Activated T-helper 1 cell treated with anti-CD3 and anti-CD28 coated beads, Interleukin-12 subunit alpha, Interleukin-12 subunit beta, Interleukin-2, Interleukin-4 antibody, amounts not matched to agents 30 ng/mL and 10 ng/mL and 1 ng/mL, durations not matched to agents 14 hours and 24 hours and 36 hours (primary cell): Measurements from ENCODE around the gene HAPLN3. TPM values are rescaled to one million over a fixed set of nuclear protein-coding genes. Genes with fewer than 3 reads are reported as not detected.
A peak's percentile ranks its signal among the peaks of the same experiment; 100 is the strongest.

Experiments
- DNase-seq: peaks from one replicate; pipeline ENCODE4 v3.0.0; 2021; ENCODE audit warnings: low spot score
- H3K27ac Mint-ChIP-seq: one replicate; pipeline ENCODE4 v1.8.0; 2021; ENCODE audit warnings: mild to moderate bottlenecking, mixed read lengths
- H3K27me3 Mint-ChIP-seq: one replicate; pipeline ENCODE4 v1.8.0; 2022; ENCODE audit warnings: mild to moderate bottlenecking, moderate library complexity, mixed read lengths; ENCODE audit not compliant: insufficient read depth
- H3K36me3 Mint-ChIP-seq: one replicate; pipeline ENCODE4 v1.8.0; 2021; ENCODE audit warnings: low read depth, mixed read lengths
- H3K4me1 Mint-ChIP-seq: one replicate; pipeline ENCODE4 v1.8.0; 2021; ENCODE audit warnings: low read depth, mixed read lengths
- H3K4me3 Mint-ChIP-seq: one replicate; pipeline ENCODE4 v1.8.0; 2021; ENCODE audit warnings: mild to moderate bottlenecking, moderate library complexity, mixed read lengths
- H3K9me3 Mint-ChIP-seq: one replicate; pipeline ENCODE4 v1.8.0; 2021; ENCODE audit warnings: mixed read lengths
- intact Hi-C: fragments of 100-400 bp; cut with micrococcal nuclease; formaldehyde crosslinking; loops from one replicate; pipeline ENCODE4 v1.15.1; 2024
- total RNA-seq: library from RNA; stranded (reverse); gene quantifications from 2 replicates; pipeline ENCODE4 v1.2.3, GENCODE V29; 2022

Gene HAPLN3
- total RNA-seq, 1 donor from 2014 or later = 85.8 TPM

DNA sequence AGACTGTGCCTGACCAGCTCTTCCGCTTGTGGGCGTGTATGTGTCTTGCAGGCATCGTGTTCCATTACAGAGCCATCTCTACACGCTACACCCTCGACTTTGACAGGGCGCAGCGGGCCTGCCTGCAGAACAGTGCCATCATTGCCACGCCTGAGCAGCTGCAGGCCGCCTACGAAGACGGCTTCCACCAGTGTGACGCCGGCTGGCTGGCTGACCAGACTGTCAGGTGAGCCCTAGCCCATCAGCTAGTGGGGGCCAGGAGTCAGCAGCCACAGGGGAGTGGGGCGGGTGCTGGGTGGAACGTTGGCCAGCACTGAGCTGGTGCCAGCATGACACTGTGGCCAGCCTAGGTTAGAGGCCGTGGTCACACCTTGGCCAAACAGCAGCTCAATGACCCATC lies 55.4 kb downstream of the HAPLN3 start:
- peaks cover 2% of the 10 kb centered on the region for H3K27me3 Mint-ChIP-seq
- H3K4me3 Mint-ChIP-seq = no peak overlapping the region
- intact Hi-C loops = no loop called here
- H3K36me3 Mint-ChIP-seq = no peaks in the 10 kb centered on the region
- DNase-seq = no peak
- no peaks in the 10 kb centered on the region for H3K9me3 Mint-ChIP-seq
- H3K4me1 Mint-ChIP-seq = peaks cover 6% of the 10 kb centered on the region
- no peak overlapping the region for H3K27ac Mint-ChIP-seq

DNA sequence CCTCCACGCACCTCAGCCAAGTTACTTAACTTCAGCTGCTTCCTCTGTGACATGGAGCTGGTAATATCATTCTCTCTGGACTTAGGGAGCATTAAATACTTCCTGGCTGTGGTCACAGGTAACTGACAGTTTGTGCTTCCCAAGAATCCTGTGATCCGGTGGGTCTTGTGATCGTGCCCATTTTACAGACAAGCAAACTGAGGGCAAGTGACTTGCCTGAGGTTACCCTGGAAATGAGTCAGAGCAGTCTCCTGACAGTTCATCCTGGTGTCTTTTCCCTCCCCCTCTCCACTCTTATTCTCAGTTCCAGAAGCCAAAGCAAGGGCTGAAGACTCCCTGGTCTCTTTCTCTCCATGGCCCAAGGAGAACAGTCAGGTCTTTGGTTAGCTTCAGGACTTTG lies 56.2 kb downstream of the HAPLN3 start:
- intact Hi-C loops = no loop called here
- no peak overlapping the region for H3K4me3 Mint-ChIP-seq
- no peak for DNase-seq
- no peaks in the 10 kb centered on the region for H3K9me3 Mint-ChIP-seq
- H3K4me1 Mint-ChIP-seq = peaks cover 5% of the 10 kb centered on the region
- no peaks in the 10 kb centered on the region for H3K36me3 Mint-ChIP-seq
- H3K27ac Mint-ChIP-seq = no peak overlapping the region
- peaks cover 2% of the 10 kb centered on the region for H3K27me3 Mint-ChIP-seq

DNA sequence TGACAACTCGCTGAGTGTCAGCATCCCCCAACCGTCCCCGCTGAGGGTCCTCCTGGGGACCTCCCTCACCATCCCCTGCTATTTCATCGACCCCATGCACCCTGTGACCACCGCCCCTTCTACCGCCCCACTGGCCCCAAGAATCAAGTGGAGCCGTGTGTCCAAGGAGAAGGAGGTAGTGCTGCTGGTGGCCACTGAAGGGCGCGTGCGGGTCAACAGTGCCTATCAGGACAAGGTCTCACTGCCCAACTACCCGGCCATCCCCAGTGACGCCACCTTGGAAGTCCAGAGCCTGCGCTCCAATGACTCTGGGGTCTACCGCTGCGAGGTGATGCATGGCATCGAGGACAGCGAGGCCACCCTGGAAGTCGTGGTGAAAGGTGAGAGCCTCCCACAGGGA lies 56.7 kb downstream of the HAPLN3 start:
- Mint-ChIP-seq H3K4me1 (peaks cover 8% of the 10 kb centered on the region), H3K9me3 (no peaks in the 10 kb centered on the region), H3K36me3 (no peaks in the 10 kb centered on the region), H3K27ac (no peak overlapping the region), H3K27me3 (peaks cover 2% of the 10 kb centered on the region), H3K4me3 (no peak overlapping the region)
- intact Hi-C loops = no loop called here
- DNase-seq = no peak

DNA sequence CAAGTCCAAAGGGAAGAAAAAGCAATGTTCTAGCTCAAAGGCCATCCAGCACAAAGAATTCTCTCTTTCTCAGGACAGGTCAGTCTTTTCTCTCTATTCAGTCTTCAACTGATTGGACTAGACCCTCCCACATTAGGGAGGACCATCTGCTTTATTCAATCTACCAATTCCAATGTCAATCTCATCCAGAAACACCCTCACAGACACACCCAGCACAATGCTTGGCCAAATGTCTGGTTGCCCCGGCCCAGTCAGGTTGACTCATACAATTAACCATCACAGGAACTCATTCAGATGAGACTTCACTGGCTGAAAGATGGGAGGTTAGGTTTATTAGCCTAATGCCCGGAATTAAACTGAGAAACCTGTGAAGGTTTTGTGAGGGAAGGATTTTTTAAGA lies 59.7 kb downstream of the HAPLN3 start:
- H3K36me3 Mint-ChIP-seq = no peaks in the 10 kb centered on the region
- H3K27me3 Mint-ChIP-seq = peaks cover 3% of the 10 kb centered on the region
- no peak for DNase-seq
- intact Hi-C loops = no loop called here
- no peaks in the 10 kb centered on the region for H3K9me3 Mint-ChIP-seq
- no peak overlapping the region for H3K4me3 Mint-ChIP-seq
- peaks cover 8% of the 10 kb centered on the region for H3K4me1 Mint-ChIP-seq
- H3K27ac Mint-ChIP-seq = no peak overlapping the region

DNA sequence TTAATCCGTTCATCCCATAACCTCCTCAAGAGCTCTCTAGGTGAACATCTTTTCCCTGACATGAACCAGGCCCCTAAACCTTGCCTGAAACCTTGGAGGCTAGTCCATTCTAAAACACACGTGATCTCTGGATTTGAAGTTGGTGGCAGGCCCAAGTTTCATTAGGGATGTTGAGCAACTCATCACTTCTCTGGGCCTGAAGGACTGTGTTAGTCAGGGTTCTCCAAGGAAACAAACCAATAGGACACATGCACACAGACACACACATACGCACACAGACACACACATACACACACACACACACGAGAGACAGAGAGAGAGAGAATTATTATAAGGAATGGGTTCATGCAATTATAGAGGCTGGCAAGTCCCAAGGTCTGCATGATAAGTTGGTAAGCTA lies 60.2 kb downstream of the HAPLN3 start:
- Mint-ChIP-seq H3K27me3 (peaks cover 2% of the 10 kb centered on the region), H3K4me1 (peaks cover 8% of the 10 kb centered on the region), H3K4me3 (no peak overlapping the region), H3K9me3 (no peaks in the 10 kb centered on the region), H3K27ac (no peak overlapping the region), H3K36me3 (no peaks in the 10 kb centered on the region)
- no peak for DNase-seq
- intact Hi-C loops = no loop called here

DNA sequence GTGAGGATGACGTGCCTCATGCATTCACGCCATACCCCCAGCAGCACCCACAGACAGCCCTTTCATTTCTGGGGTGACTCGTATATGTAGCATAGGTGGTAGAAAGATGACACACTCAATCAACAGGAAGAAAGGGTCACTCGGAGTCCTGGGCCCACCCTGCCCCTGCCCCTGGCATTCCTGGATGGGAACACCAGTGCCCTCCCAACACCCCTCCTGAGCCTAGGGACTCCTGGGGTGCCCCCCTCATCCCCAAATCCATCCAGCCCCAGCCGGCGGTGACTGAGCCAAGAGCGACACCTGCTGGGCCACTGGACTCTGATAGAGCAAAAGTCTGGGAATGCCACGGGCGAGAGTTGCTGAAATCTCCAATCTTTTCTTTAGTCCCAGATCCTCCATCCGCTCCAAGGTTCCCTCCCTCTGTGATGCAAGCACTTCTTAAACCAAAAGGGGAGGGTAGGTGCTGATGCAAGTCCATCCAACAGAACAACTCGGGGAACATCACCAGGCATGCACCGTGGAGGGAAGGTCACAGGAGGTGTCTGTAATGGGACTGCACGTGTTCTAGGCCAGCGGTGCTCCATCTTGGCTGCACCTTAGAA lies 61.0 kb downstream of the HAPLN3 start:
- H3K36me3 Mint-ChIP-seq = no peaks in the 10 kb centered on the region
- H3K27ac Mint-ChIP-seq = peak overlapping the region; percentile 18
- no peak for DNase-seq
- H3K9me3 Mint-ChIP-seq = no peaks in the 10 kb centered on the region
- intact Hi-C loops = loop anchor here (5.0 kb wide), 1 partner anchor 212 kb away; the partner anchor contains the start of gene AEN
- H3K4me1 Mint-ChIP-seq = peaks cover 8% of the 10 kb centered on the region
- peaks cover 2% of the 10 kb centered on the region for H3K27me3 Mint-ChIP-seq
- no peak overlapping the region for H3K4me3 Mint-ChIP-seq

DNA sequence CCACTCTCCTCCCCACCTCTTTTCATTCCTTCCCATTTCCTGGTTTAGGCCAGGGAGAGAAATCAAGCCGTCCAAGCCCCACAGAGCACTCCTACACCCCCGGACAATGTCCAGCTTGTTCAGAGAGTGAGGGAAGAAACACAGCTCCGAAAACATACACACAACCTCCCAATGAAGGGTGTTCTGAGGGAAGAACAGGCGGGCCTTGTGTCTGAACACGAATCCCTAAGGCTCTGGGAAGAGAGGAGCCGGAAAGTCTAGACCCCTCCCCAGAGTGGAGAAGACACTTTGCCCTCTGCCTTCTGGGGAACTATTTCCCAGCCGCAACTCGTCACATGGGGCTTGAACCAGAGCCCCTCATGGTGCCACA lies 61.6 kb downstream of the HAPLN3 start:
- peaks cover 2% of the 10 kb centered on the region for H3K27me3 Mint-ChIP-seq
- no peaks in the 10 kb centered on the region for H3K36me3 Mint-ChIP-seq
- no peak for DNase-seq
- intact Hi-C loops = loop anchor here (5.0 kb wide), 1 partner anchor 211 kb away; the partner anchor contains the start of gene AEN
- H3K4me3 Mint-ChIP-seq = no peak overlapping the region
- peaks cover 8% of the 10 kb centered on the region for H3K4me1 Mint-ChIP-seq
- no peak overlapping the region for H3K27ac Mint-ChIP-seq
- no peaks in the 10 kb centered on the region for H3K9me3 Mint-ChIP-seq

DNA sequence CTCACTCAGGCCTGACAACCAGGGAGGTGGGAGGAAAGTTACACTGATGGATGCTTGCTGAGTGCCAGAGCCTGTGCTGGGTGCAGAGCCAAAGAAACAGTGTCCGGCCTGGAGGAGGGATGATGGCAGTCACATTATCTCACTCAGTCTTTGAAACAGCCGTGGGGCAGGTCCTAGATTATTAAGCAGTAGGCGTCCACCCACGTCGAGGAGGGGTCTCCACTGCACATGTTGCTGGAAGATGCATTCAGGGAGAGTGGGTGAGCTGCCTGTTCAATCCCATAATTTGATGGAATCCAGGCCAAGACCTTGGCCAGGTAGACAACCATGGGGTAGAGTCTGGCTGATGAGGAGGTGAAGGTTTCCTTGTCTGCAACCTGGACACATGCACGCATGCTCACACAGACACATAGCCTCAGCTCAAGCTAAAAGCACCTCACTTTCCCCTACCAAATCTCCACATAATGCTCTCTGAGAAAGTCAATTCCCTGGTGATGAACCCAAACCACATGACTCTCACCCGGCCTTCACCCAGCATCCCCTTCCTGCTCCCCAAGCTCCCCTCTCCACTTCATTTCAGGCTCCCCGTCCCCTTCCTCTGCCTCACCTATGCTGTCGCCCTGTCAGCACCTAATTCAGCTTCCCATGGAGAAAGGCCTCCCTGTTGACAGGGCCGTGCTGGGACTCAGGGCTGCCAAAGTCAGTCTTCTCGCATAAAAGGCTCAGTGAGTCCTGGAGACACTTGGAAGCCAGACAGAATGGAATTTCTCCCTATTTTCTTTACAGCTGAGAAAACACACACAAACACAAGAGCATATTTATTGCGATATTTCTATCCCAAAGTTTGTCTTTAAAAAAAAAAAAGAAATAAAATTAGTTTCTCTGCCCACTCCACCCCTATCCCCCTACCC lies 62.3 kb downstream of the HAPLN3 start:
- Mint-ChIP-seq H3K4me1 (peaks cover 8% of the 10 kb centered on the region), H3K27ac (no peak overlapping the region), H3K9me3 (no peaks in the 10 kb centered on the region), H3K36me3 (no peaks in the 10 kb centered on the region), H3K27me3 (peaks cover 2% of the 10 kb centered on the region), H3K4me3 (no peak overlapping the region)
- intact Hi-C loops = loop anchor here (5.0 kb wide), 1 partner anchor 211 kb away; the partner anchor contains the start of gene AEN
- no peak for DNase-seq

DNA sequence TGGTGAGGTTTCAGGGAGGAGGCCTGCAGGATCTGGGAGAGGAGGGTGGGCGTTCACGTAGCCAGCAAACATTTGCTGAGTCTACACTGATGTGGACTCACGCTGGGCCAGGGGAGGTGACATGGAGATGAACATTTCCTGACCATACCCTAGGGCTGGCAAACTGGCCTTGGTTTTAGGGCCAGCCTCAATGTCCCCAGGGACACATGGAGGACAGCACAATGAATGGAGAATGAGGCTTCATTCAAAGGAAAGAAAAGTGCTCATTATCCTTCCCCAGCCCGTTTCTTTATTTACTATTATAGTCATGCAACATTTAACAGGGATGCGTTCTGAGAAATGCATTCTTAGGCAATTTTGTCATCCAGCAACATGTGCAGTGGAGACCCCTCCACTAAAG lies 65.3 kb downstream of the HAPLN3 start:
- peaks cover 5% of the 10 kb centered on the region for H3K27me3 Mint-ChIP-seq
- H3K9me3 Mint-ChIP-seq = no peaks in the 10 kb centered on the region
- DNase-seq = no peak
- H3K4me3 Mint-ChIP-seq = no peak overlapping the region
- intact Hi-C loops = loop anchor here (5.0 kb wide), 1 partner anchor 208 kb away; the partner anchor contains the start of gene AEN
- no peak overlapping the region for H3K27ac Mint-ChIP-seq
- no peaks in the 10 kb centered on the region for H3K36me3 Mint-ChIP-seq
- H3K4me1 Mint-ChIP-seq = peaks cover 8% of the 10 kb centered on the region

DNA sequence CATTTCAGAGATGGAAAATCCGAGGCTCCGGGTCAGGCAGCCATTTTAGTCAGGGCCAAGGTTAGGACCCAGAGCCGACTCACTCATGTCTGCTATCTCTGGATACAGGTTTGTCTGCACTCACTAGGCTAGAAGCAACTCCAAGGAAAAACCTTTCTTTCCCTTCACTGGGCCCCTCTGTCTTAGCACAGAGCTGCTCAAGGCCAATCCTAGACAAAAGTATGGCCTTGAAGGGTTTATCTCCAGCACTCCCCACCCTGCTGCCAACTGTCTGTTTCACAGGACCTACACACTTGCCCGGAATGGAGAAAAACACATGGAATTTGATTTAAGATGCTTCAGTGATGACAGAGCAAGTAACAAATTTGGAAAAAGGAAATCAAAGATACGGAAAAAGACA lies 66.6 kb downstream of the HAPLN3 start:
- no peak overlapping the region for H3K4me3 Mint-ChIP-seq
- H3K27me3 Mint-ChIP-seq = peaks cover 9% of the 10 kb centered on the region
- intact Hi-C loops = no loop called here
- no peak for DNase-seq
- no peak overlapping the region for H3K27ac Mint-ChIP-seq
- no peaks in the 10 kb centered on the region for H3K9me3 Mint-ChIP-seq
- H3K4me1 Mint-ChIP-seq = peaks cover under 1% of the 10 kb centered on the region
- no peaks in the 10 kb centered on the region for H3K36me3 Mint-ChIP-seq

Other genes starting within 250 kb of the HAPLN3 start
- gene ACAN, start 92.1 kb downstream of the HAPLN3 start, total RNA-seq = not detected in 2 replicates
- gene MFGE8, start 17.8 kb upstream of the HAPLN3 start, total RNA-seq = 7.9 and 10.6 TPM in 2 replicates
- gene ABHD2, start 192.9 kb upstream of the HAPLN3 start, total RNA-seq = 66.5 and 66.7 TPM in 2 replicates